GM15510 (cell line): ENCODE measurements around the gene SLFNL1.

Source experiments
- POLR2A ChIP-seq: IDR thresholded peaks from 3 replicates; pipeline ENCODE4 v1.6.1; 2011; ENCODE audit warnings: borderline replicate concordance; ENCODE audit not compliant: insufficient read length; ENCODE audit errors: extremely low read depth

The SLFNL1 gene

DNA sequence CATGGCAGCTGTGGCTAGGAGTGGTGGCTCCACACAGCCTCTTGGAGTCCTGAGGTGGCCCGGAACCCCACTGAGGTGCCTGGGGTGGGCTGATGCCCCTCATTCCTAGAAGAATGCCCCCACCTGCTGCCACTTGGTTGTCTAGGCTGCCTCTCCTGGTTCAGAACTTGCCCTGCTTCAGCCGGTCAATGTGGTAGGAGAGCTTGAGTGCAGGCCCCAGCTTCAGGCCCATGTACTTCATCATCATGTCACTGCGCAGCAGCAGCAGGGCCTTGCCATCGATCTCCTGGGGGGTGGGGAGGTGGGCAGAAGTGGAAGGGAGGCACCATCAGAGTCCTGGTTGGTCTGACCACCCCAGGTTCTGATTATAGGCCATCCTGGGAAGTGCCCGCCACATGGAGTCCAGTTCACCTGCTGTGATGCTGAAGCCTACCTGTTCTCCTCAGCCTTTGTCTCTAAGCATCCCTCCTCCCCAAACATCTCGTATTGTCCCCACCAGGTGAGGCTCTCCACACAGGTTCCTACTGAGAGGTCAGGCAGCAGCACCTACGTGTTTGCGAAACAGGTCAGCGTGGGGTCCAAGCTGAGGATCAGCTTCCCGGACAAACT lies 6.6 kb upstream of the SLFNL1 start:
- TF ChIP-seq POLR2A: no peak

GRCh38 chr1:41025979-41026819 lies 4.7 kb upstream of the SLFNL1 start:
- no peak for TF ChIP-seq POLR2A

- TF ChIP-seq POLR2A: no peak
Measured at GRCh38 chr1:41024953-41025352, 3.4 kb upstream of the SLFNL1 start.

DNA sequence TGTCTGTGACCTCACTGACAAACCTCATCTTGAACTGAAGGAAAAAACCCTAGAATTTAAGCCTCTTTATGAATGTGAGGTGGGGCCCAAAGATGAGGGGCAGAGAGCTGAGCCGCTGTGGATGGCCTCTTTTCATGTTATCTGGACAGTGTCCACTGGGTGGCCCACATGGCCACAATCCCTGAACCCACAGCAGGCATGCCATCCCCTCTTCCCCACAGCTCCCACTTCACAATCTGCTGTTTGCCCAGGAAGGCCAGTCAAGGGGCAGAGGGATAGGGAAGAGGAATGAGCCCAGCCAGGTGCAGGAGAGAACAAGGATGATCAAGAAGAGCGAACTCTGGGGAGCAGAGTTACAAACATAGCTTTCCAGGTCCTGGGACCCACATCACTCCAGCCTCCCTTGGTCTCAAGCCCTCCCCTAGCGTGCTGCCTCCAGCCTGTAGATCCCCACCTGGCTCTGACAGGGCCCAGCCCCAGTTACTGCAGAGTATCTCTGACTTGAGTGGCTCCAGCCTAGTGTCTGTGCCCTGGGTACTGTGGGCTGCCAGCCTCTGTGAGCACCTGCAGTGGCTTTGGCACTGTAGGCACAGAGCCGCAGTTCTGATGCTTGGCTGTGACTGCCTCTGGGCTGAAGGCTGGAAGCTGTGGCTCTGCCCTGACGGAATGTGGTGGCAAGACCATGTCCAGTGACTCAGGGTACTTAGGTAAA lies 1.9 kb upstream of the SLFNL1 start:
- TF ChIP-seq POLR2A: no peak

DNA sequence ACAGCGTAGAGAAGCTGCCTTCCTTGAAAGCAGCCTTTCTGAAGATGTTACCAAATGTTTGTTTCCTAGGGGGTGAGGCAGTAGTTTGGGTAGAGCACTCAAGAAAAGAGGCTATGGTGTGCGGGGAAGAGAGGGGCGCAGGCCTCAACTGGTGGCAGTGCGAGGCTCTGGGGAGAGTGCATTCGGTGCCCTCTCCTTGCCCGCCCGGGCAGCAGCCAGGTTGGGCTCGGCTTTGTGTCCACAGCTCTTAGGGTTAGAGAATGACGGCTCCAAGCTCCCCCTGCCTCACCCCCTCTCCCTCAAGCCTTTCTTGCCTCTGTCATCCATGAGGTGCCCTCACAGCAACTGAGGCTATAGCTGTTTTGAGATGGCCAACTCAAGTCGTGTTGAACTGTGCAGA lies 899 bp upstream of the SLFNL1 start:
- TF ChIP-seq POLR2A: no peak

DNA sequence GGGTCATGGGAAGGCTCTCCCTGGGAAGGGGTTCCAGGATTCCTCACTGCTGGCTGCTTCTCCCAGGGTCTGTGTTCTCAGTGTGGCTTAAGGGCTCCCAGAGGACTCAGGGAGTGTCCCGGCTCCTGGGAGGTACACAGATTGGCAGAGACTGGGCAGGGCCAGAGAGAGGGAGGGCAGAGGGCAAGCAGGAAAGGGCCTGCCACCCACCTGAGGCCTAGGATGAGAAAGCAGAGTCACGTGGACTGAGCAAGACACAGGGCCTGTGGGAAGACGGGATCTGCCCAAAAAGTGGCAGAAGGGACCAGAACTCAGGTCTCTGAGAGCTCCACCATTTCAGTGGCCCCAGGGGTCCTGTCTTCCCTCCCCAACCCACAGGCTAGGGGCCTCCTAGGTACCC lies 871 bp downstream of the SLFNL1 start:
- TF ChIP-seq POLR2A: peak; percentile 6

GRCh38 chr1:41020109-41020576 lies 1.4 kb downstream of the SLFNL1 start:
- TF ChIP-seq POLR2A: peak; percentile 9

- no peak for TF ChIP-seq POLR2A
Measured at GRCh38 chr1:41019353-41019745, 2.2 kb downstream of the SLFNL1 start.

DNA sequence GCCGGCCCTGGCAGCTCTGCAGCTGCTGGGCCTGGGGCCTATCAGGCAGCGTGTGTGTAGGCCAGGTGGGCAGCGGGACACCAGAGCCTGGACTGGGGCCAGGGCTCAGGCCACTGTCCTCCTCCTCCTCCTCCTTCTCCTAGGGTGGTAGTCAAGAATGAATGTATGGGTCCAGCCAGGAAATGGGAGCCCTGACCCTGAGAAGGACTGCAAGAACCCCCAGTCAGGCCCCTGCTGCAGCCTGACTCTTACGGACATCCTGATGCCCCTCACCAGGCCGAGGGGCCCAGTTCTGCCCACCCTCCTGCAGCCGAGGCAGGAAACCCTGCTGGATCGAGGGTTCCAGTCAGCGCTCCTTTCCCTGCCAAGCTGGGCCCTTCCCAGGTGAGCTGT lies 3.5 kb downstream of the SLFNL1 start:
- no peak for TF ChIP-seq POLR2A

GRCh38 chr1:41017141-41018017 lies 4.1 kb downstream of the SLFNL1 start:
- TF ChIP-seq POLR2A: no peak

DNA sequence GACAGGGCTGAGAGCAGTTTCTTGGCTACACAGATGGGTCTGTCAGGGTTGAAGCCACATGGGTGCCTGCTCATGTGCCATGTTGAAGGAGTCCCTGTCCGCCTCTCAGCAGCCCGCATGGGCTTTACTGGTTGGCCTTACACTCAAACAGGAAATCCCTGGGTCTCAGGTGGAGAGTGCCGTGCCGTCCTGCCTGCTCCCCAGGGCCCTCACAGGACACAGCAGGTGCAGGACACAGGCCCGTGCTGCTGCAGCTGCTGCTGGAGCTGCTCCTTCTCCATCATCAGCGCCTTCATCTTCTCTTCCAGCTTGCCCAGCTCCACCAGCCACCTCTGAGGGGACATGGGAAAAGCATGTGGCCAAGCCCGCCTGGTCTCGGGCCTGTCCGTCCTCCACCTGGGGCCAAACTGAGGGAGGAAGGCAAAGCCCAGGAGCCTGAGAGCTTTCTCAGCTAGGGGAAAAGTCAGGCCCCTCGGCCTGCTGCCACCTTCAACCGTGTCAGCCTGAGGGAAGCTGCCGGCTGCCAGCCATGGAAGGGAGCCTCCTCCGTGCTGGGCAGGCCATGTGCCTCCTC lies 5.5 kb downstream of the SLFNL1 start:
- TF ChIP-seq POLR2A: no peak

- no peak for TF ChIP-seq POLR2A
Measured at GRCh38 chr1:41015281-41015896, 6.1 kb downstream of the SLFNL1 start.

- no peak for TF ChIP-seq POLR2A
Measured at GRCh38 chr1:41014871-41015270, 6.7 kb downstream of the SLFNL1 start.

GRCh38 chr1:41013796-41014195 lies 7.7 kb downstream of the SLFNL1 start:
- TF ChIP-seq POLR2A: no peak
